ENCODE results near the gene HRNR. TPM values are rescaled to one million over a fixed set of nuclear protein-coding genes. Genes with fewer than 3 reads are reported as not detected.

Gene HRNR
- not detected in 2 replicates for total RNA-seq

DNA sequence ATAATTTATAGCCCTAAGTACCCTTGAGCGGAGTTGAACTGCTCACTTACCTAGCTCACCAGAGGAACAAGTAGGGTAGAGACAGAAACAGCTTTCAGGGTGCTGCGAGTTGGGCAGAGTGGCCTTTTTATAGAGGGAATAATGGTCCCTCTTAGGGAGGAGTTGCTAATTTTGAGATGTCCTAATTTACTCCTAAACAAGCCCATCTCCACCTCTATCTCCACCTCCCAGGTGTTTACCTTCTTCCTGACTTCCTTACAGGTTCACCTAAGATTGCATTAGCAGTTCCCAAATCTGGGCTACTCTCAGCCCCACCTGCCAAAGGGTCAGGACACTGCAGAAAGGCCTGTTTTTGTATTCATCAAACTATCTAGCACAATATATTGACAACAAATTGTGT lies at the start of gene HRNR:
Gene HRNR, minus strand, starts transcription at position 101 of the 400 bp plus-strand sequence. CDS start 940 bp downstream, outside the sequence.

Other genes with a start within 250 kb of the HRNR start
- gene S100A10, start 230.3 kb downstream of the HRNR start, total RNA-seq = 120 and 122 TPM in 2 replicates
- 108 and 113 TPM in 2 replicates for gene S100A11, start 187.2 kb downstream of the HRNR start, total RNA-seq
- not detected in 2 replicates for gene TCHHL1, start 135.1 kb downstream of the HRNR start, total RNA-seq
- not detected in 2 replicates for gene TCHH, start 108.7 kb downstream of the HRNR start, total RNA-seq
- gene RPTN, start 65.0 kb downstream of the HRNR start, total RNA-seq = not detected in 2 replicates
- gene FLG, start 101.0 kb upstream of the HRNR start, total RNA-seq = not detected in 2 replicates
- not detected in 2 replicates for gene FLG2, start 135.8 kb upstream of the HRNR start, total RNA-seq
- gene CRNN, start 190.1 kb upstream of the HRNR start, total RNA-seq = not detected in 2 replicates

Measured in vein endothelial cell (primary cell).